Stimulated activated naive CD8-positive, alpha-beta T cell treated with anti-CD3 and anti-CD28 coated beads, Interleukin-15, Interleukin-2, amounts not matched to agents 100 ng/mL and 50 ng/mL, for 24 hours (primary cell): ENCODE measurements around the gene CDKAL1.
"Not testable (repeated sequence)": the region's sequence is repeated elsewhere in the genome, so short reads cannot be mapped to it uniquely, and the experiment has no call there.

Source experiments
- H3K27ac Mint-ChIP-seq: one replicate; pipeline ENCODE4 v1.8.0; 2021; ENCODE audit warnings: mild to moderate bottlenecking, mixed read lengths
- H3K27me3 Mint-ChIP-seq: one replicate; pipeline ENCODE4 v1.8.0; 2021; ENCODE audit warnings: mixed read lengths
- H3K36me3 Mint-ChIP-seq: one replicate; pipeline ENCODE4 v1.8.0; 2021; ENCODE audit warnings: low read depth, mixed read lengths
- H3K4me1 Mint-ChIP-seq: one replicate; pipeline ENCODE4 v1.8.0; 2021; ENCODE audit warnings: low read depth, mixed read lengths
- H3K4me3 Mint-ChIP-seq: one replicate; pipeline ENCODE4 v1.8.0; 2021; ENCODE audit warnings: mild to moderate bottlenecking, mixed read lengths
- H3K9me3 Mint-ChIP-seq: one replicate; pipeline ENCODE4 v1.8.0; 2021; ENCODE audit warnings: mixed read lengths

The CDKAL1 gene

DNA sequence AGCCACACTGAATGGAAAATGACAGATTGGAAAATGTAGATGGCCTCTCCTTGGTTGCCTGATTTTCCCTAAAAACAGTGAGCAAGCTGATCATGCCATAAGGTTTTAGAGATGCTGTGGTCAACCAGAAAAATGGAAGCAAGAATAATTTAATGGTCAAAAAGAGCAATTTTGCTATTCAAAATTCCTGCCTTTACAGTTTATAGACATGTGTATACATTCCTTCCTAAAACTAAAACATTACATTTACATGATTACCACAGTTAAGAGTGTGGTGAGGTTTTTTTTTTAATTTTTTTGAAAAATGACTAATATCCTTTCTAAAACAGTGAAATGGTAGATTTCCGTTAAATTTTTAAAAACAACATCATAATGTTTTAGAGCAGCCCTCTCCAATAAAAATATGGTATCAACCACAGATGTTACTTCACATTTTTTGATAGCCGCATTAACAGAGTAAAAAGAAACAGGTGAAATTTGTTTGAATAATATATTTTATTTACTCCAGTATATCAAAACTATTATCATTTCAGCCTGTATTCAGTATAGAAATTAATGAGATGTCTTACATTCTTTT lies 652.3 kb downstream of the CDKAL1 start:
- Mint-ChIP-seq H3K4me3 (no peak overlapping the region), H3K27ac (no peak overlapping the region), H3K27me3 (no peaks in the 10 kb centered on the region), H3K4me1 (peaks cover 38% of the 10 kb centered on the region), H3K36me3 (peaks cover 20% of the 10 kb centered on the region), H3K9me3 (no peaks in the 10 kb centered on the region)

DNA sequence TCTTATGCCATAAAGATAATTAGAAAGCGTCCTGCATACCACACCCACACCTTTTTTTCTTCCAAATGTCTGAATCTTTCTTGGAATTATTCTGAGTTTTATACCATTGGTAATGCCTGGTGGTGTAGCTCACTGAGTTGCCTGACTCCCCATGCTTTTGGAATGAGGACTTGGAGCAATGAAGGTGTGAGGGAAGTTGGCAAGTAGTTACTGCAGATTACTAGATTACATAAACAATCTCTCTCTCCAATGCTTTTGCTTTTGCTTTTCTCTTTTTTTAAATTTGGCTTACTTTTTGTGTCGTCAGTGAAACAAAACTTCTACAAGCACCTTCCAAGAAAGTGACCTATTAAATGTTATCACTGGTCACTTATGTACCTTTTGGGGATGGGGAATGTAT lies 653.2 kb downstream of the CDKAL1 start:
- no peak overlapping the region for H3K4me3 Mint-ChIP-seq
- no peaks in the 10 kb centered on the region for H3K9me3 Mint-ChIP-seq
- peaks cover 41% of the 10 kb centered on the region for H3K4me1 Mint-ChIP-seq
- no peaks in the 10 kb centered on the region for H3K27me3 Mint-ChIP-seq
- H3K36me3 Mint-ChIP-seq: peaks cover 20% of the 10 kb centered on the region
- no peak overlapping the region for H3K27ac Mint-ChIP-seq

GRCh38 chr6:21188505-21189223 lies 654.4 kb downstream of the CDKAL1 start:
- H3K4me3 Mint-ChIP-seq: no peak overlapping the region
- no peak overlapping the region for H3K27ac Mint-ChIP-seq
- H3K36me3 Mint-ChIP-seq: peaks cover 25% of the 10 kb centered on the region
- peaks cover 41% of the 10 kb centered on the region for H3K4me1 Mint-ChIP-seq
- no peaks in the 10 kb centered on the region for H3K27me3 Mint-ChIP-seq
- H3K9me3 Mint-ChIP-seq: no peaks in the 10 kb centered on the region

GRCh38 chr6:21189759-21190158 lies 655.5 kb downstream of the CDKAL1 start:
- Mint-ChIP-seq H3K4me1 (peaks cover 41% of the 10 kb centered on the region), H3K9me3 (no peaks in the 10 kb centered on the region), H3K4me3 (no peak overlapping the region), H3K27me3 (no peaks in the 10 kb centered on the region), H3K27ac (no peak overlapping the region), H3K36me3 (peaks cover 21% of the 10 kb centered on the region)

DNA sequence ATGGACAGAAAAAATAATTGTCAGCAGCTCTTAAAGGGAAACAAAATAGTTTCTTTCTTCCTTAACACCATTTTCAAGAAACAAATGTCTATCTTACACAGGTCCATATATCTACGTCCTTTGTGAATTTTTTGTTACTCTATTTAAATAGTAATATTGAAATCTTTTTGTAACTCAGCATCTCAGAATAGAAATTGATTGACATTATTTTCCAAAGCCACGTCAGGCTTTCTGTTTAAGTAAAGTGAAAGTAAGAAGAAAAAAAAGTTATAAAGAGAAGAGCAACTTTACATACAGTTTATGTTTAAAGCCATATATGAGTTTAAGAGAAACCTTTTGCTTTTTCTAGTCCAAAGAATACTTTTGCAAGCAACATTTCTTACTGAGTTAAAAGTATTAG lies 656.4 kb downstream of the CDKAL1 start:
- Mint-ChIP-seq H3K4me3 (no peak overlapping the region), H3K4me1 (peaks cover 41% of the 10 kb centered on the region), H3K27me3 (no peaks in the 10 kb centered on the region), H3K36me3 (peaks cover 21% of the 10 kb centered on the region), H3K9me3 (no peaks in the 10 kb centered on the region), H3K27ac (no peak overlapping the region)

GRCh38 chr6:21193790-21194475 lies 659.7 kb downstream of the CDKAL1 start:
- no peak overlapping the region for H3K27ac Mint-ChIP-seq
- no peaks in the 10 kb centered on the region for H3K27me3 Mint-ChIP-seq
- H3K36me3 Mint-ChIP-seq: peaks cover 26% of the 10 kb centered on the region
- peaks cover 36% of the 10 kb centered on the region for H3K4me1 Mint-ChIP-seq
- H3K4me3 Mint-ChIP-seq: no peak overlapping the region
- H3K9me3 Mint-ChIP-seq: no peaks in the 10 kb centered on the region

DNA sequence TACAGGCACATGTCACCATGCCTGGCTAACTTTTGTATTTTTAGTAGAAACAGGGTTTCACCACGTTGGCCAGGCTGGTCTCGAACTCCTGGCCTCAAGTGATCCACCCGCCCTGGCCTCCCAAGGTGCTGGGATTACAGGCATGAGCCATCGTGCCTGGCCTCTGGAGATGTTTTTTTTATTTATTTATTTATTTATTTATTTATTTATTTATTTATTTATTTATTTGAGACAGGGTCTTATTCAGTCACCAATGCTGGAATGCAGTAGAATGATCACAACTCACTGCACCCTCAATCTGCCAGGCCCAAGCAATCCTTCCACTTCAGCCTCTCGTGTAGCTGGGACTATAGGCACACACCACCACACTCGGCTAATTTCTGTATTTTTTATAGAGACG lies 661.0 kb downstream of the CDKAL1 start:
- not testable (repeated sequence) for H3K27me3 Mint-ChIP-seq, H3K9me3 Mint-ChIP-seq, H3K4me3 Mint-ChIP-seq, H3K27ac Mint-ChIP-seq
- Mint-ChIP-seq H3K4me1 (peaks cover 33% of the 10 kb centered on the region), H3K36me3 (peaks cover 37% of the 10 kb centered on the region)

DNA sequence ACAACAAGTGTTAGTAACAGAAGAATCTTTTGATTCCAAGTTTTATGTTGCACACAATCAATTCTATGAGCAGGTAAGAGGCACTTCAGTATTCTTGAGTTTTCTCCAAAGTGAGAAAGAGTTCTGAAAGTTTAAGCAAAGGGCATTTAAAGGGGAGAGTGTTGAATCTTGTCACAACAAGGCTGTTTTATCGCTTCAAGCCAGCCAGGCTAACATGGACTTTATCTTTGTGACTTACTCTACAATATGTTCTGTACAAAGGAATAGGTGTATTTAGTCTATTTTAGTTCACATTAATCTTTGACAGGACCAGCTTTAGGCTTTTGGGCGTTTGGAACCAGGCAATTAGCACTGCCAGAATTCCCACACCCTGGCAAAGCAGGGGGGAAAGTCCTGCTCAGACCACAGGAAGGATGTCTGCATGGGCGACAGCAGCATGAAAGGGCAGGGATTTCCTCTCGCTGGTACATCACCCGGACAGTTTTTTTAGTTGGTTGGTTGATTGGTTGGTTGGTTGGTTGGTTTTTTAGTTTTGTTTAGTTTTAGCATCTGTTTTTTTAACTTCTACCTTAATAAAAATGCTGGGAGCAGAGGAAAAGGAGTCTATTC lies 663.9 kb downstream of the CDKAL1 start:
- H3K9me3 Mint-ChIP-seq: no peaks in the 10 kb centered on the region
- no peak overlapping the region for H3K27ac Mint-ChIP-seq
- no peak overlapping the region for H3K4me3 Mint-ChIP-seq

DNA sequence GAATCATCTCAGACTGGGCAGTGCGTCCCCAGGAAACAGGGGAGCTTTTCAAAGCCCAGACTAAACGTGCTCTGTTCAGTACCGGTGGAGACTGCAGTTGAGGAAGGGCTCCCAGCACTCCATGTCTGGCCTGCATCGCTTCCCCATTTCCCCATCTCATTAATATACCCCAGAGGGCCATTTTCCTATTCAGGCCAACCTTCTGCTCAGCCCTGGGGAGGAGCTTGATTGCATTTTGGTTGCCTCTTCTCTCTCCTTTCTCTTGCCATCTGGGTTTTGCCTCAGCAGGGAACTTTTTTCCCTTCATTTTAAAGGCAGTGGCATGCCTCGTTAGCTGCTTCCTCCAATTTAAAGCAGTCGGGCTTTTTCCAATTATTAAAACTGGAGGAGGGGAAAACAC lies 665.0 kb downstream of the CDKAL1 start:
- Mint-ChIP-seq H3K4me1 (peaks cover 18% of the 10 kb centered on the region), H3K4me3 (no peak overlapping the region), H3K27me3 (no peaks in the 10 kb centered on the region), H3K27ac (no peak overlapping the region), H3K36me3 (peaks cover 53% of the 10 kb centered on the region), H3K9me3 (no peaks in the 10 kb centered on the region)

More for the DNA sequence above, 663.9 kb downstream of the CDKAL1 start:
- Mint-ChIP-seq H3K27me3 (no peaks in the 10 kb centered on the region), H3K36me3 (peaks cover 52% of the 10 kb centered on the region), H3K4me1 (peaks cover 18% of the 10 kb centered on the region)

GRCh38 chr6:21200134-21200870 lies 666.0 kb downstream of the CDKAL1 start:
- peaks cover 18% of the 10 kb centered on the region for H3K4me1 Mint-ChIP-seq
- no peak overlapping the region for H3K4me3 Mint-ChIP-seq
- H3K27ac Mint-ChIP-seq: no peak overlapping the region
- H3K27me3 Mint-ChIP-seq: no peaks in the 10 kb centered on the region
- H3K9me3 Mint-ChIP-seq: peaks cover 4% of the 10 kb centered on the region
- peaks cover 63% of the 10 kb centered on the region for H3K36me3 Mint-ChIP-seq

DNA sequence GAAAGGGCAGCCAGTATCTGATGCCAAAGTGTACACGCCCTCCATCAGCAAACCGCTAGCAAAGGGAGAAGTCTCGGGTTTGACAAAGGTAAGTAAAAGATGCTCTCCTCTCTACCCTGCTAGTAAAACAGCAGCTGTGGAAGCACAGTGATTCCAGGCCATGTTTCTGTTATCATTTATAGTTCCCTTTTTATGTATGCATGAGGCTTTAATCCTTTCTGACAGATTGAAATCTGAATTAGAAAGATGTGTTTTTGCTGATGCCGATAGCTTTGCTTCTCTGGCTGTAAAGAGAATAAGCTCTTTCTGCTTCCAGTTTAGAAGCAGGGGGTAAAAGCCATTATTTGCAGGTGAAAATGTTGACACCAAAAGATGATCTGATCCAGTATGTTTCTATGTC lies 666.9 kb downstream of the CDKAL1 start:
- H3K4me1 Mint-ChIP-seq: peaks cover 18% of the 10 kb centered on the region
- H3K27ac Mint-ChIP-seq: no peak overlapping the region
- H3K9me3 Mint-ChIP-seq: peaks cover 4% of the 10 kb centered on the region
- peaks cover 69% of the 10 kb centered on the region for H3K36me3 Mint-ChIP-seq
- no peaks in the 10 kb centered on the region for H3K27me3 Mint-ChIP-seq
- H3K4me3 Mint-ChIP-seq: no peak overlapping the region

GRCh38 chr6:21201637-21202350 lies 667.5 kb downstream of the CDKAL1 start:
- peaks cover 4% of the 10 kb centered on the region for H3K9me3 Mint-ChIP-seq
- H3K36me3 Mint-ChIP-seq: peaks cover 73% of the 10 kb centered on the region
- H3K4me1 Mint-ChIP-seq: peaks cover 15% of the 10 kb centered on the region
- no peak overlapping the region for H3K27ac Mint-ChIP-seq
- no peaks in the 10 kb centered on the region for H3K27me3 Mint-ChIP-seq
- H3K4me3 Mint-ChIP-seq: no peak overlapping the region

GRCh38 chr6:21202521-21202920 lies 668.3 kb downstream of the CDKAL1 start:
- H3K4me1 Mint-ChIP-seq: peaks cover 15% of the 10 kb centered on the region
- H3K27ac Mint-ChIP-seq: no peak overlapping the region
- no peaks in the 10 kb centered on the region for H3K27me3 Mint-ChIP-seq
- peaks cover 76% of the 10 kb centered on the region for H3K36me3 Mint-ChIP-seq
- no peak overlapping the region for H3K4me3 Mint-ChIP-seq
- peaks cover 4% of the 10 kb centered on the region for H3K9me3 Mint-ChIP-seq

DNA sequence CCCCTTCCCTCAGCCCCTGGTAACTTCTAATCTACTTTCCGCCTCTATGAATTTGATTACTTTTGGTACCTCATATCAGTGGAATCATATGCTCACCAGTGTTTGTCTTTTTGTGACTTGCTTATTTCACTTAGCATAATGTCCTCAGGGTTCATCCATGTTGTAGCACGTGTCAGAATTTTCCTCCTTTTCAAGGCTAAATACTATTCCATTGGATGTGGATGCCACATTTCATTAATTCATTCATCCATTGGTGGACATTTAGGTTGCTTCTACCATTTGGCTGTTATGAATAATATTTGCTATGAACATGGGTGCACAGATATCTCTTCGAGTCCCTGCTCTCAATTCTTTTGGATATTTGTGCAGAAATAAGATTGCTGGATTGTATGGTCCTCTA lies 670.7 kb downstream of the CDKAL1 start:
- Mint-ChIP-seq H3K27ac (no peak overlapping the region), H3K4me1 (no peaks in the 10 kb centered on the region), H3K9me3 (peaks cover 4% of the 10 kb centered on the region), H3K36me3 (peaks cover 80% of the 10 kb centered on the region), H3K27me3 (no peaks in the 10 kb centered on the region), H3K4me3 (no peak overlapping the region)
